Measurements from ENCODE around the gene PLCL1.

GRCh38 chr2:197867033-197867432 is 62.6 kb downstream of the PLCL1 start:
- TF ChIP-seq CTCF (conservative IDR thresholded peaks at IDR 0.05) = no peak
- TF ChIP-seq ZFX (IDR thresholded peaks at IDR 0.05) = no peak
